Measurements from ENCODE around the gene ACACA.

GRCh38 chr17:37312137-37312923 lies 94.3 kb downstream of the ACACA start:
- TF ChIP-seq GATA2 (IDR thresholded peaks at IDR 0.05; ENCODE audit: low read depth, low read length) (no peak), GATA3 (IDR thresholded peaks at IDR 0.05; ENCODE audit: low read depth, low read length) (no peak)

Measured in SH-SY5Y (cell line).